ENCODE measurements around the gene TBC1D17.

The TBC1D17 gene

DNA sequence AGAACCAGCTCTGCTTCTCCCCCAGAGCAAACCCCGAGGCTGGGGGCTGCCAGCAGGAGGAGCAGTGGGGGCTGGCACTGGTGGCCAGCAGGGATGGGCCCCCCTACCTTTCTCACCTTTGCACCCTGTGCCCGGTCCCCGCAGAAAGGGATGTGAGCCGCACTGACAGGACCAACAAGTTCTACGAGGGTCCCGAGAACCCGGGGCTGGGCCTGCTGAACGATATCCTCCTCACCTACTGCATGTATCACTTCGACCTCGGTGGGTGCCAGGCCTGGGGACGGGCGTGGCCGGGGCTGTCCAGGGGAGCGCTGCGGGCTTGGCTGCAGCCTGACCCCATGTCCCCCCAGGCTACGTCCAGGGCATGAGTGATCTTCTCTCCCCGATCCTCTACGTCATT lies 6.6 kb downstream of the TBC1D17 start:
- Histone ChIP-seq H2AFZ (ENCODE audit: low read length) (no peak overlapping the region), H3F3A (ENCODE audit: insufficient read depth, low read length) (no peaks in the 10 kb centered on the region), H3K79me2 (ENCODE audit: insufficient read depth, low read length) (no peaks in the 10 kb centered on the region), H3K9me3 (ENCODE audit: low read length) (0 out of 2 replicates have a peak, but pooled peaks cover 3% of the 10 kb centered on the region), H3K27ac (ENCODE audit: low read depth, low read length, poor library complexity, severe bottlenecking) (no peak overlapping the region), H3K4me1 (ENCODE audit: insufficient read depth, low read length, severe bottlenecking) (peaks cover 26% of the 10 kb centered on the region), H3K36me3 (ENCODE audit: insufficient read depth, low read length) (peaks cover 57% of the 10 kb centered on the region), H3K9ac (ENCODE audit: low read length) (no peak overlapping the region), H3K9me2 (ENCODE audit: low read depth, low read length) (no peaks in the 10 kb centered on the region), H3K4me3 (ENCODE audit: low read depth, low read length, poor library complexity, severe bottlenecking) (no peak overlapping the region), H3K27me3 (ENCODE audit: insufficient read depth, low read length) (no peaks in the 10 kb centered on the region), H4K20me1 (ENCODE audit: insufficient read depth, low read length) (no peaks in the 10 kb centered on the region), H3K4me2 (ENCODE audit: low read length) (no peak overlapping the region)
- TF ChIP-seq, protein P1, sequence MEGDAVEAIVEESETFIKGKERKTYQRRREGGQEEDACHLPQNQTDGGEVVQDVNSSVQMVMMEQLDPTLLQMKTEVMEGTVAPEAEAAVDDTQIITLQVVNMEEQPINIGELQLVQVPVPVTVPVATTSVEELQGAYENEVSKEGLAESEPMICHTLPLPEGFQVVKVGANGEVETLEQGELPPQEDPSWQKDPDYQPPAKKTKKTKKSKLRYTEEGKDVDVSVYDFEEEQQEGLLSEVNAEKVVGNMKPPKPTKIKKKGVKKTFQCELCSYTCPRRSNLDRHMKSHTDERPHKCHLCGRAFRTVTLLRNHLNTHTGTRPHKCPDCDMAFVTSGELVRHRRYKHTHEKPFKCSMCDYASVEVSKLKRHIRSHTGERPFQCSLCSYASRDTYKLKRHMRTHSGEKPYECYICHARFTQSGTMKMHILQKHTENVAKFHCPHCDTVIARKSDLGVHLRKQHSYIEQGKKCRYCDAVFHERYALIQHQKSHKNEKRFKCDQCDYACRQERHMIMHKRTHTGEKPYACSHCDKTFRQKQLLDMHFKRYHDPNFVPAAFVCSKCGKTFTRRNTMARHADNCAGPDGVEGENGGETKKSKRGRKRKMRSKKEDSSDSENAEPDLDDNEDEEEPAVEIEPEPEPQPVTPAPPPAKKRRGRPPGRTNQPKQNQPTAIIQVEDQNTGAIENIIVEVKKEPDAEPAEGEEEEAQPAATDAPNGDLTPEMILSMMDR (IDR thresholded peaks at IDR 0.05; ENCODE audit: low read length), result no peak
- TF ChIP-seq EZH2 (IDR thresholded peaks at IDR 0.05; ENCODE audit: borderline replicate concordance, low read length), result no peak

DNA sequence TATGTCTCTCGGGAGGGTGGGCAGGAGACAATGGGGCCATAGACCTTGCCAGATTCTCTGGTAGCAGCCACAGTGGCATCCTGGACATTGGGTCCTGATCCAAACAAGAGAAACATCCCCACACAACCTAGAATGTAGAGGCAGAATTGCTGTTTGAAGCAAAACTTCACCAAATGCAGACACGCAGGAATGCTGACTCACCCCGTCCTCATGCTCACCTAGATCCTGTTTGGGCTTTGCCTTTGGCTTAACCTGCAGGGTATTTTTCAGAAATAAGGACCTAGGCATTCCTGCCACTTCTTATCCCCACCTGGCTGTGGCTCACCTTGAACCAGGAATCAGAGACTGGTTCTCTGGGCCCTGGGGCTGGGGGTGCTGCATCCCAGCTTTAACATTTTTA lies 7.3 kb downstream of the TBC1D17 start:
- no peaks in the 10 kb centered on the region for H3K27me3 ChIP-seq (ENCODE audit: insufficient read depth, low read length)
- H3K9me2 ChIP-seq (ENCODE audit: low read depth, low read length), result no peaks in the 10 kb centered on the region
- H3K4me2 ChIP-seq (ENCODE audit: low read length), result no peak overlapping the region
- no peak for TF ChIP-seq EZH2 (IDR thresholded peaks at IDR 0.05; ENCODE audit: borderline replicate concordance, low read length)
- TF ChIP-seq, protein P1 (IDR thresholded peaks at IDR 0.05; ENCODE audit: low read length), result no peak
- 0 out of 2 replicates have a peak, but pooled peaks cover 2% of the 10 kb centered on the region for H3F3A ChIP-seq (ENCODE audit: insufficient read depth, low read length)
- no peaks in the 10 kb centered on the region for H4K20me1 ChIP-seq (ENCODE audit: insufficient read depth, low read length)
- no peaks in the 10 kb centered on the region for H3K79me2 ChIP-seq (ENCODE audit: insufficient read depth, low read length)
- no peak overlapping the region for H3K27ac ChIP-seq (ENCODE audit: low read depth, low read length, poor library complexity, severe bottlenecking)
- H2AFZ ChIP-seq (ENCODE audit: low read length), result no peak overlapping the region
- no peak overlapping the region for H3K4me3 ChIP-seq (ENCODE audit: low read depth, low read length, poor library complexity, severe bottlenecking)
- 0 out of 2 replicates have a peak, but pooled peaks cover 3% of the 10 kb centered on the region for H3K9me3 ChIP-seq (ENCODE audit: low read length)
- H3K4me1 ChIP-seq (ENCODE audit: insufficient read depth, low read length, severe bottlenecking), result peaks cover 26% of the 10 kb centered on the region
- peaks cover 57% of the 10 kb centered on the region for H3K36me3 ChIP-seq (ENCODE audit: insufficient read depth, low read length)
- no peak overlapping the region for H3K9ac ChIP-seq (ENCODE audit: low read length)

DNA sequence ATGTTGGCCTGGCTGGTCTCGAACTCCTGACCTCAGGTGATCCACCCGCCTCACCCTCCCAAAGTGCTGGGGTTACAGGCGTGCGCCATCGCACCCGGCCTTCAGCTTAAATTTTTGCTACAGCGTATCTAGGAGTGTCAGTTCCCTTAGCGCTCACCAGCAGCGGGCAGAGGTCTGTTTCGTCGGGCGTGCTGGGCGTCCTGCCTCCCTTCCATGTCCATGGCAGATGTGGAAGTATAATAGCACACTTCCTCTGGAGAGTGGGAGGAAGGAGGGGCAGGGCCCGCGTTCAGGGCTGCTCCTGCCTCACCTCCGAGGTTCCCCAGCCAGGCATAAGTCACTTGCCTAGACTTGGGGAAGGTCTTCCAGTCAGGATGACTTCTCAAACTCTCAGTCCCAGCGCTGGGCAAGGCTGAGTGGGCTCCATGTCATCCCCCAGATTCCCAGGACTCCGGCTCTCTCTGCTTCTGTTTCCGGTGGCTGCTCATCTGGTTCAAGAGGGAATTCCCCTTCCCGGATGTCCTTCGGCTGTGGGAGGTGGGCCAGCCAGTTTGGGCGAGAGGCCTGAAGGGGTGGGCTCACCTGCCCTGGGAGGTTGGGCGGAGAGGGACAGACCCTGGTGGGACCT lies 9.6 kb downstream of the TBC1D17 start:
- Histone ChIP-seq H3K9me2 (ENCODE audit: low read depth, low read length) (no peaks in the 10 kb centered on the region), H3K27me3 (ENCODE audit: insufficient read depth, low read length) (no peaks in the 10 kb centered on the region), H3K36me3 (ENCODE audit: insufficient read depth, low read length) (peaks cover 34% of the 10 kb centered on the region), H3K9me3 (ENCODE audit: low read length) (0 out of 2 replicates have a peak, but pooled peaks cover 3% of the 10 kb centered on the region), H3K79me2 (ENCODE audit: insufficient read depth, low read length) (no peaks in the 10 kb centered on the region), H4K20me1 (ENCODE audit: insufficient read depth, low read length) (no peaks in the 10 kb centered on the region), H3K27ac (ENCODE audit: low read depth, low read length, poor library complexity, severe bottlenecking) (no peak overlapping the region), H3F3A (ENCODE audit: insufficient read depth, low read length) (0 out of 2 replicates have a peak, but pooled peaks cover 2% of the 10 kb centered on the region), H3K9ac (ENCODE audit: low read length) (no peak overlapping the region; the same call in 1 of the 2 replicates), H3K4me1 (ENCODE audit: insufficient read depth, low read length, severe bottlenecking) (peaks cover 39% of the 10 kb centered on the region), H2AFZ (ENCODE audit: low read length) (no peak overlapping the region), H3K4me2 (ENCODE audit: low read length) (no peak overlapping the region; the same call in 1 of the 2 replicates), H3K4me3 (ENCODE audit: low read depth, low read length, poor library complexity, severe bottlenecking) (no peak overlapping the region)
- no peak for TF ChIP-seq EZH2 (IDR thresholded peaks at IDR 0.05; ENCODE audit: borderline replicate concordance, low read length)
- TF ChIP-seq, protein P1 (IDR thresholded peaks at IDR 0.05; ENCODE audit: low read length), result no peak
